Hepatocyte (in vitro differentiated cells): ENCODE results near the gene STYXL2. TPM values are rescaled to one million over a fixed set of nuclear protein-coding genes. Genes with fewer than 3 reads are reported as not detected.

Source experiments
- DNase-seq: peaks from one replicate; pipeline ENCODE4 v3.0.0-alpha.2; 2016; ENCODE audit warnings: low spot score
- H2AFZ ChIP-seq: fragments of 200-600 bp; sonication (generic); 2 replicates; pipeline ENCODE4 v1.6.0; 2016; ENCODE audit warnings: antibody characterized with exemption, mild to moderate bottlenecking
- H3K27ac ChIP-seq: fragments of 200-600 bp; sonication (generic); 2 replicates; pipeline ENCODE4 v1.5.1; 2016; ENCODE audit warnings: mild to moderate bottlenecking
- H3K27me3 ChIP-seq: fragments of 200-600 bp; sonication (generic); 2 replicates; pipeline ENCODE4 v1.6.1; 2016
- H3K36me3 ChIP-seq: fragments of 200-600 bp; sonication (generic); replicated peaks from 2 replicates; pipeline ENCODE4 v1.5.1; 2016; ENCODE audit warnings: low read depth; ENCODE audit not compliant: insufficient read depth
- H3K4me1 ChIP-seq: fragments of 200-600 bp; sonication (generic); 2 replicates; pipeline ENCODE4 v1.5.1; 2016; ENCODE audit warnings: mild to moderate bottlenecking, moderate library complexity; ENCODE audit not compliant: insufficient read depth
- H3K4me2 ChIP-seq: fragments of 200-600 bp; sonication (generic); 2 replicates; pipeline ENCODE4 v1.6.0; 2016
- H3K4me3 ChIP-seq: fragments of 200-600 bp; sonication (generic); 2 replicates; pipeline ENCODE4 v1.5.1; 2016; ENCODE audit warnings: mild to moderate bottlenecking
- H3K79me2 ChIP-seq: fragments of 200-600 bp; sonication (generic); 2 replicates; pipeline ENCODE4 v1.6.0; 2017; ENCODE audit warnings: mild to moderate bottlenecking
- H3K9me2 ChIP-seq: fragments of 200-600 bp; sonication (generic); replicated peaks from 2 replicates; pipeline ENCODE4 v1.6.0; 2017; ENCODE audit warnings: mild to moderate bottlenecking; ENCODE audit not compliant: insufficient read depth
- H3K9me3 ChIP-seq: fragments of 200-600 bp; sonication (generic); 2 replicates; pipeline ENCODE4 v1.5.1; 2016; ENCODE audit warnings: low read depth, mild to moderate bottlenecking
- H4K20me1 ChIP-seq: fragments of 200-600 bp; sonication (generic); 2 replicates; pipeline ENCODE4 v1.6.0; 2016; ENCODE audit warnings: mild to moderate bottlenecking; ENCODE audit not compliant: insufficient read depth, poor library complexity, severe bottlenecking
- CTCF ChIP-seq: fragments of 200-600 bp; sonication (generic); IDR thresholded peaks from 2 replicates; pipeline ENCODE4 v1.5.1; 2016; ENCODE audit warnings: antibody characterized with exemption, mild to moderate bottlenecking; ENCODE audit not compliant: poor library complexity
- EZH2 ChIP-seq: fragments of 200-600 bp; sonication (generic); IDR thresholded peaks from 2 replicates; pipeline ENCODE4 v1.6.1; 2016; ENCODE audit warnings: antibody characterized with exemption, mild to moderate bottlenecking, borderline replicate concordance
- EZH2phosphoT487 ChIP-seq: fragments of 200-600 bp; sonication (generic); IDR thresholded peaks from one replicate; pipeline ENCODE4 v1.6.1; 2018; ENCODE audit warnings: antibody characterized with exemption, mild to moderate bottlenecking, low read depth, moderate library complexity; ENCODE audit not compliant: unreplicated experiment, severe bottlenecking
- WGBS: methylation state at CpG from one replicate; pipeline ENCODE4 v1.1.6; 2016; ENCODE audit warnings: low lambda C conversion rate; ENCODE audit errors: missing lambda C conversion rate; 5-methylcytosine and 5-hydroxymethylcytosine counted together
- polyA plus RNA-seq: library from polyadenylated mRNA; unstranded; fragments of >200 nt; fragmentation: Nextera tagmentation; extraction: Ambion mirVana; gene quantifications from 2 replicates; pipeline ENCODE4 v1.2.1, GENCODE V29; 2016
- total RNA-seq: library from RNA; depleted of rRNA; stranded (reverse); fragments of >200 nt; gene quantifications from 2 replicates; pipeline ENCODE4 v1.2.3, GENCODE V29; 2014

The STYXL2 gene
- total and polyA plus RNA-seq, 2 experiments from 2014 or later = 0.07 to 0.40 TPM

DNA sequence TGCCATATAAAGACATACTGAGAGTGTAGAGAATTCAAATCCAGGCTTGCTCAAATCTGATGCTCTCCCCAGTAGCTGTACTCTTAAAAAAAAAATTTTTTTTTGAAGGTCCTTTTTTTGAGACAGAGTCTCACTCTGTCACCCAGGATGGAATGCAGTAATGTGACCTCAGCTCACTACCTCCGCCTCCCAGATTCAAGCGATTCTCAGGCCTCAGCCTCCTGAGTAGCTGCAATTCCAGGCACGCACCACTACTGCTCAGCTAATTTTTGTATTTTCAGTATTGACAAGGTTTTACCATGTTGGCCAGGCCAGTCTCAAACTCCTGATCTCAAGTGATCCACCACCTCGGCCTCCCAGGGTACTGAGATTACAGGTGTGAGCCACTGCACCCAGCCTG lies 28.7 kb downstream of the STYXL2 start:
- Histone ChIP-seq H3K4me1 (no peaks in the 10 kb centered on the region), H3K27me3 (no peaks in the 10 kb centered on the region), H3K4me2 (no peak overlapping the region), H3K36me3 (no peaks in the 10 kb centered on the region), H3K4me3 (no peak overlapping the region), H2AFZ (no peak overlapping the region), H3K9me3 (no peaks in the 10 kb centered on the region), H3K79me2 (no peaks in the 10 kb centered on the region), H3K9me2 (no peaks in the 10 kb centered on the region), H3K27ac (no peak overlapping the region), H4K20me1 (no peaks in the 10 kb centered on the region)
- no peak for DNase-seq
- WGBS = 86% methylated on average over 4 of the region's 4 CpGs
- no peak for TF ChIP-seq EZH2phosphoT487
- no peak for TF ChIP-seq CTCF
- TF ChIP-seq EZH2 = no peak

DNA sequence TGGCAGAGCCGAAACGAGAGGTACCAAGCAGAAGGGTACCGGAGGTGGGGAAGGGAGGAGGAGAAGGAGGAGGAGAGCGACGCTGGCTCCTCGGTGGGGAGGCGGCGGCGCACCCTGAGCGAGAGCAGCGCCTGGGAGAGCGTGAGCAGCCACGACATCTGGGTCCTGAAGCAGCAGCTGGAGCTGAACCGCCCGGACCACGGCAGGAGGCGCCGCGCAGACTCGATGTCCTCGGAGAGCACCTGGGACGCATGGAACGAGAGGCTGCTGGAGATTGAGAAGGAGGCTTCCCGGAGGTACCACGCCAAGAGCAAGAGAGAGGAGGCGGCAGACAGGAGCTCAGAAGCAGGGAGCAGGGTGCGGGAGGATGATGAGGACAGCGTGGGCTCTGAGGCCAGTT lies 32.4 kb downstream of the STYXL2 start:
- H3K9me3 ChIP-seq = no peaks in the 10 kb centered on the region
- DNase-seq = no peak
- H3K4me2 ChIP-seq = no peak overlapping the region
- no peak overlapping the region for H3K27ac ChIP-seq
- WGBS = 97% methylated on average over 27 of the region's 28 CpGs
- no peaks in the 10 kb centered on the region for H4K20me1 ChIP-seq
- no peaks in the 10 kb centered on the region for H3K79me2 ChIP-seq
- no peaks in the 10 kb centered on the region for H3K4me1 ChIP-seq
- no peaks in the 10 kb centered on the region for H3K9me2 ChIP-seq
- H3K36me3 ChIP-seq = no peaks in the 10 kb centered on the region
- H3K4me3 ChIP-seq = no peak overlapping the region
- H2AFZ ChIP-seq = no peak overlapping the region
- H3K27me3 ChIP-seq = no peaks in the 10 kb centered on the region
- TF ChIP-seq CTCF = no peak
- TF ChIP-seq EZH2 = no peak

GRCh38 chr1:167126811-167127210 lies 32.9 kb downstream of the STYXL2 start:
- no peak for TF ChIP-seq EZH2
- no peak for TF ChIP-seq EZH2phosphoT487
- no peak for TF ChIP-seq CTCF
- Histone ChIP-seq H2AFZ (no peak overlapping the region), H4K20me1 (no peaks in the 10 kb centered on the region), H3K4me1 (no peaks in the 10 kb centered on the region), H3K27ac (no peak overlapping the region), H3K79me2 (no peaks in the 10 kb centered on the region), H3K4me3 (no peak overlapping the region), H3K4me2 (no peak overlapping the region), H3K36me3 (no peaks in the 10 kb centered on the region), H3K9me2 (no peaks in the 10 kb centered on the region), H3K27me3 (no peaks in the 10 kb centered on the region), H3K9me3 (no peaks in the 10 kb centered on the region)
- 89% methylated on average over 17 of the region's 17 CpGs for WGBS
- no peak for DNase-seq

DNA sequence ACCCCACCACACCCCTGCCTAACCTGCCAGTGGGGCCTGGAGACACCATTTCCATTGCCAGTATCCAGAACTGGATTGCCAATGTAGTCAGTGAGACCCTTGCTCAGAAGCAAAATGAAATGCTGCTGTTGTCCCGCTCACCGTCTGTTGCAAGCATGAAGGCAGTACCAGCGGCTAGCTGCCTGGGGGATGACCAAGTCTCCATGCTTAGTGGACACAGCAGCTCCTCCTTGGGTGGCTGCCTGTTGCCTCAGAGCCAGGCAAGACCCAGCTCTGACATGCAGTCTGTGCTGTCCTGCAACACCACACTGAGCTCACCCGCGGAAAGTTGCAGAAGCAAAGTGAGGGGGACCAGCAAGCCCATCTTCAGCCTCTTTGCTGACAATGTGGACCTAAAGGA lies 33.4 kb downstream of the STYXL2 start:
- no peak overlapping the region for H2AFZ ChIP-seq
- H3K4me3 ChIP-seq = no peak overlapping the region
- WGBS = 97% methylated on average over 5 of the region's 5 CpGs
- no peaks in the 10 kb centered on the region for H3K9me3 ChIP-seq
- H3K27me3 ChIP-seq = no peaks in the 10 kb centered on the region
- H4K20me1 ChIP-seq = no peaks in the 10 kb centered on the region
- no peaks in the 10 kb centered on the region for H3K79me2 ChIP-seq
- H3K4me2 ChIP-seq = no peak overlapping the region
- no peaks in the 10 kb centered on the region for H3K9me2 ChIP-seq
- no peaks in the 10 kb centered on the region for H3K4me1 ChIP-seq
- no peaks in the 10 kb centered on the region for H3K36me3 ChIP-seq
- no peak for TF ChIP-seq EZH2
- H3K27ac ChIP-seq = no peak overlapping the region
- no peak for DNase-seq
